ENCODE measurements around the gene F12. TPM values are rescaled to one million over a fixed set of nuclear protein-coding genes. Genes with fewer than 3 reads are reported as not detected.
"Not testable (repeated sequence)": the region's sequence is repeated elsewhere in the genome, so short reads cannot be mapped to it uniquely, and the experiment has no call there.

Gene F12
- total RNA-seq, 1 experiment from 2014 or later: 3.2 TPM

DNA sequence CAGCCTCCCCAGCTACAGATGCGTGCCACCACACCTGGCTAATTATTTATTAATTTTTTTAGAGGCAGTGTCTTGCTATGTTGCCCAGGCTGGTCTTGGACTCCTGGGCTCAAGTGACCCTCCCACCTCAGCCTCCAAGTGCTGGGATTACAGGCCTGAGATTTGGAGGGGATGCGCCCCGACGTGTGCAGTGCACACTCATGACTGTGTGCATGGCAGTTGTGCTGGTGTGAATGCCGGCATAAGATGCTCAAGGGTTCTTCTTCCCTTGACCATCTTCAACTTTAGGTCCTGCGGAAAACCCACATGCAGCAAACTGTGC lies 28.6 kb downstream of the F12 start:
- Histone ChIP-seq H3K4me3 (ENCODE audit: insufficient read depth, low read depth, low read length) (no peak overlapping the region), H3K27me3 (ENCODE audit: control insufficient read depth, insufficient read depth, low read length) (no peaks in the 10 kb centered on the region; the same call in 1 of the 2 replicates), H3K36me3 (replicated peaks; ENCODE audit: control insufficient read depth, insufficient read depth, low read length) (no peaks in the 10 kb centered on the region)
- DNase-seq: no peak

DNA sequence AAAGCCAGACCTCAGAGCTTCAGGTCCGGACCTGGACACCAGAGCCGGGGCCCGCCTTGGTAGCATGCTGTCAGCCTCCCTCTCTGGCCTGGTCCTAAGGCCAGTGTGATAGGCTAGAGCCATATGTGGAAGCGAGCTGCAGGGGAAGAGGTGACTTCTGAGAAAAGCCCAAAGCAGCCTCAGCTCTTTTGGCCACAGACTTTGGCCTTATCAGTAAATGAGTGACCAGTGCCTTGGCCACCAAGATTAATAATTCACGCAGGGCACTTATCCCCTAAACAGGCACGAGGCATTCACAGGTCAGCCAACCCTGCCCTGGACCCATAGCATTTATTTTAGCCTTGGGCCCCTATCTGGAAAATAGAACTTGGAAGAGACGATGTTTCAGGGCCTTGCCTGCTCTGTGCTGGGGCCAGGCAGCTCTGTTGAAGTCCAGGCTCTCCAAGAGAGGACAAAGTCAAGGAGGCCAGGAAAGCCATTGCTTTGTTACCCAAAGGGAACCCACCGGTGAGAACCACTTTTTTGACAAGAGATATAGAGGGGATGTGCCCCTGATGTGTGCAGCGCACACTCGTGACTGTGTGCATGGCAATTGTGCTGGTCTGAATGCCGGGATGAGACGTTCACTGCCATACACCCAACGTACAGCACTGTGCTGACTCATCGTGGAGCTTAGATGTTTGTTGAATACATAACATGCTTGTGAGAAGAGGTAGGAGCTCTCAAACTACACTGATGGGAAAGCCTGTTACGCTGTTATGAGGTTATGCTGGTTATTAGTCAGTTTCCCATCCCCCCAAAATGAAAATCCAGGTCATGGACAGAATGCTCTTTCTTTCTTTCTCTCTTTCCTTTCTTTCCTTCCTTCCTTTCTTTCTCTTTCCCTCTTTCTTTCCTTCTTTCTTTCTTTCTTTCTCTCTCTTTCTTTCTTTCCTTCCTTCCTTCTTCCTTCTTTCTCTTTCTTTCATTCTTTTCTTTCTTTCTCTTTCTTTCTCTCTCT lies 30.2 kb downstream of the F12 start:
- DNase-seq: no peak
- H3K27me3 ChIP-seq (ENCODE audit: control insufficient read depth, insufficient read depth, low read length): no peaks in the 10 kb centered on the region; the same call in 1 of the 2 replicates
- H3K36me3 ChIP-seq (replicated peaks; ENCODE audit: control insufficient read depth, insufficient read depth, low read length): no peaks in the 10 kb centered on the region
- no peak overlapping the region for H3K4me3 ChIP-seq (ENCODE audit: insufficient read depth, low read depth, low read length)

DNA sequence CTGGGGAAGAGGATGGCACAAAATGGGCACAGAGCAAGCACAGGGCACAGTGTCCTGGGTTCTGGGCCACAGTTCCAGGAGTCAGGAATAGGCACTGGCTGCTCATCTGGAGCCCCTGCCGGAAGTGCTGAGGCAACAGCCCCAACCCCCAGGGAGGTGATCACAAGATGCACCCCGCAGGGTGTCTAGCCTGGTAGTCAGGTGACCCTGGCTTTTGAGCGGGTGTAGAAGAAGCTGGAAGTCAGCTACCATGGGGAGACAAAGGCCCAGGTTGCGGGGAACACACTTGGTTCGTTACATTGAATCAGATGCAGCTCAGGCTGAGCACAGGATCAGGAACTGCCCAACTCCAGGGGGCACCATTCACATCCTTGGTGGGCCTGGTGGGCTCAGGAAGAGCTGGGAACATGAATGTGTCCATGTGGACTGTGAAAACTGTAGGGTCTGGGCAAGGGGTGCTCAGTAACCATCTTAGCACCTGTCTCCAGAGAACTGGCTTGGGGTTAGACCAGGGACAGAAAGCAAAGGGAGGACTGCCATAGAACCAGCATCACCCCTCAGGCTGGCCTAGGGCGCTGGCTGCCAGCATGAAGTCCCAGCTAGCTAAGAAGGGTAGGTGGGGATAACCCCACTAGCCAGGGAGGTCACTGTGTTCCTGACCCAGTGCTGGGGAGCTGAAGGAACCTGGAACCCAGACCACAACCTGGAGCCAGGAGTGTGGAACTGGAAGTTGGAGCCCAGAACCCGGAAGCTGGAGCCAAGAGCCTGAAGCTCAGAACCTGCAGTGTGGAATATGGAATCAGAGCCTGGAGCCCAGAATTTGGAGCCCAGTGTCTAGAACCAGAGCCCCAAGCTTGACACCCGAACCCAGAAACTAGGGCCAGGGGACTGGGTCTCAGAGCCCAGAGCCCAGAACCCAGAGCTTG lies 31.2 kb downstream of the F12 start:
- no peak overlapping the region for H3K4me3 ChIP-seq (ENCODE audit: insufficient read depth, low read depth, low read length)
- H3K27me3 ChIP-seq (ENCODE audit: control insufficient read depth, insufficient read depth, low read length): no peaks in the 10 kb centered on the region
- no peak for DNase-seq
- no peaks in the 10 kb centered on the region for H3K36me3 ChIP-seq (replicated peaks; ENCODE audit: control insufficient read depth, insufficient read depth, low read length)

DNA sequence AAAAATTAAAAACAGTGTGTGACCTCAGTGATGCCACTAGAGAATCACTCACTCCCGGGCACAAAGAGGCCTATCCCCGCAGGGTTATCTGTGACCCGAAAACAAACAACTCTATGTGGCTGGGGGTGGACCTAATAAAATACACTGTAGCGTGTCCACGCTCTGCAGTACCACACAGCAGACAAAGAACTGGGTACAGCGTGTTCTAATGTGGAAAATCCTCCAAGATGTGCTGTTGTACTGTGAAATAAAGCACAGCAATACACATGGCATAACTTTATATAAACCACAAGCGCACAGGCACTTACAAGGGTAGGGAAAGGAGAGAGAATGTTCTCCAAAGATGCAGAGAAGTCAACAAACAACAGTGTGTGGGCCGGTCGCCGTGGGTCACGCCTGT lies 33.3 kb downstream of the F12 start:
- Histone ChIP-seq H3K4me3 (ENCODE audit: insufficient read depth, low read depth, low read length) (no peak overlapping the region), H3K27me3 (ENCODE audit: control insufficient read depth, insufficient read depth, low read length) (no peaks in the 10 kb centered on the region), H3K36me3 (replicated peaks; ENCODE audit: control insufficient read depth, insufficient read depth, low read length) (peaks cover 2% of the 10 kb centered on the region; the same call in 1 of the 2 replicates)
- DNase-seq: no peak

DNA sequence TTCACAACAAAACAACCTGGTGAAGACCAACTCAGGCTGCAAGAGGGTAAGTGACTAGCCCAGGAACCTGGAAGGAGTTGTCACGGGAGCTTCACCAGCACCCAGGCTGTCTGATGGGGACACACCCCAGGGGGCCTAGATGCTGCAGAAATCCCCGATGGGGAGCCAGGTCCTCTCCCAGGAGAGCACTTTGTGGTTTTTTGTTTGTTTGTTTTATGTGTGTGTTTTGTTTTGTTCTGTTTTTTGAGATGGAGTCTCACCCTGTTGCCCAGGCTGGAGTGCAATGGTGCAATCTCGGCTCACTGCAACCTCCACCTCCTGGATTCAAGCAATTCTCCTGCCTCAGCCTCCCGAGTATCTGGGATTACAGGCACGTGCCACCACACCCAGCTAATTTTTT lies 33.8 kb downstream of the F12 start:
- H3K4me3 ChIP-seq (ENCODE audit: insufficient read depth, low read depth, low read length); DNase-seq; H3K36me3 ChIP-seq (replicated peaks; ENCODE audit: control insufficient read depth, insufficient read depth, low read length); H3K27me3 ChIP-seq (ENCODE audit: control insufficient read depth, insufficient read depth, low read length): not testable (repeated sequence)

DNA sequence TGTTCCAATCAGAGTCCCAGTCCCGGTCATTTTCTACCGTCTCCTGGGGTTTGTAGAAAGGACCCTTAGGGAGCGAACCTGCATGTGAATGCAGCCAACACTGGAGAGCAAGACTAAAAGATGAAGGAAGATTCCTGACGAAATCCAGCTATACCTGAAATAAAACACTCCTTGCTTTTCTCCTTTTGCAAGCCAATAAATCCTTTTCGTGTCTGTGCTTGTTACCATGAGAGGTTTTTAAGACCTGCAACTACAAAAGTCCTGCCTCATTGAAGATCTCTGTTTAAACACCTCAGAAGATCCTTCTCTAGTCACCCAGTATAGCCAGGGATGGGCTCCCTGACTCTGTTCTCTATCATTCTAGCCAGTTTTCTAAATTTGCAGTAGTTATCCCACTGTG lies 35.2 kb downstream of the F12 start:
- no peak overlapping the region for H3K4me3 ChIP-seq (ENCODE audit: insufficient read depth, low read depth, low read length)
- DNase-seq: no peak
- no peaks in the 10 kb centered on the region for H3K27me3 ChIP-seq (ENCODE audit: control insufficient read depth, insufficient read depth, low read length)
- H3K36me3 ChIP-seq (replicated peaks; ENCODE audit: control insufficient read depth, insufficient read depth, low read length): peaks cover 2% of the 10 kb centered on the region; the same call in 1 of the 2 replicates

DNA sequence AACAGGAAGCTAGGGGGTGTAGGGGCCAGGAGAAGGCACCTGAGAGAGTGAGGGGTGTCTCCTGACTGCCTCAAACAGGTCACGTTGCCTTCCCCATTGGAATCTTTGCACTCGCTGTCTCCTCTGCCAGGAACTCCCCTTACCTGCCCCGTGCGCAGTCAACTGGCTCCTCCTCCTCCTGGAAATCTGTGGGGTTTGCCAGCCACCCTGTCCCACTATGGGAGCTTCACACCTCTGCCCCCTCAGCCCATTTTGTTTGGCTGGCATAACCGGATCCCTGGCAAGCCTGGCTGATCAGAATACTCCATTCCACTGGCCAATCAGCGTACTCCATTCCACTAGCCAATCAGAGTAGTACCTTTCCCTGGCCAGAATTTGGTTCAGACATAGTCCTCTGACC lies 35.6 kb downstream of the F12 start:
- H3K27me3 ChIP-seq (ENCODE audit: control insufficient read depth, insufficient read depth, low read length): no peaks in the 10 kb centered on the region; the same call in 1 of the 2 replicates
- peaks cover 2% of the 10 kb centered on the region; the same call in 1 of the 2 replicates for H3K36me3 ChIP-seq (replicated peaks; ENCODE audit: control insufficient read depth, insufficient read depth, low read length)
- H3K4me3 ChIP-seq (ENCODE audit: insufficient read depth, low read depth, low read length): no peak overlapping the region
- DNase-seq: peak; percentile 74

DNA sequence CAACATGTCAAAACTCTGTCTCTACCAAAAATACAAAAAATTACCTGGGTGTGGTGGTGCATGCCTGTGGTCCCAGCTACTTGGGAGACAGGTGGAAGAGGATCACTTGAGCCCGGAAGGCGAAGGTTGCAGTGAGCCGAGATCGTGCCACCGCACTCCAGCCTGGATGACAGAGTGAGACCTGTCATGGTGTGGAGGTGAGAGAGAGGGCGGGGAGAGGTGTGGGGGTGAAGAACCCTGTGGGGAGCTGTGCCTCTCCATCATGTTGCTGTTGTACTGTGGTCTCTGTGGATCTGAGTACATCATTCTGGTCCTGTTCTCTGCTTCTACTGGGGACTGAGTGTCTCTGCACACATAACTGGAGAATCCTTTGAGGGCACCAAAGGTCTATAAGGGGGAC lies 36.5 kb downstream of the F12 start:
- Histone ChIP-seq H3K4me3 (ENCODE audit: insufficient read depth, low read depth, low read length) (no peak overlapping the region), H3K27me3 (ENCODE audit: control insufficient read depth, insufficient read depth, low read length) (peaks cover 6% of the 10 kb centered on the region), H3K36me3 (replicated peaks; ENCODE audit: control insufficient read depth, insufficient read depth, low read length) (peaks cover 2% of the 10 kb centered on the region)
- no peak for DNase-seq

DNA sequence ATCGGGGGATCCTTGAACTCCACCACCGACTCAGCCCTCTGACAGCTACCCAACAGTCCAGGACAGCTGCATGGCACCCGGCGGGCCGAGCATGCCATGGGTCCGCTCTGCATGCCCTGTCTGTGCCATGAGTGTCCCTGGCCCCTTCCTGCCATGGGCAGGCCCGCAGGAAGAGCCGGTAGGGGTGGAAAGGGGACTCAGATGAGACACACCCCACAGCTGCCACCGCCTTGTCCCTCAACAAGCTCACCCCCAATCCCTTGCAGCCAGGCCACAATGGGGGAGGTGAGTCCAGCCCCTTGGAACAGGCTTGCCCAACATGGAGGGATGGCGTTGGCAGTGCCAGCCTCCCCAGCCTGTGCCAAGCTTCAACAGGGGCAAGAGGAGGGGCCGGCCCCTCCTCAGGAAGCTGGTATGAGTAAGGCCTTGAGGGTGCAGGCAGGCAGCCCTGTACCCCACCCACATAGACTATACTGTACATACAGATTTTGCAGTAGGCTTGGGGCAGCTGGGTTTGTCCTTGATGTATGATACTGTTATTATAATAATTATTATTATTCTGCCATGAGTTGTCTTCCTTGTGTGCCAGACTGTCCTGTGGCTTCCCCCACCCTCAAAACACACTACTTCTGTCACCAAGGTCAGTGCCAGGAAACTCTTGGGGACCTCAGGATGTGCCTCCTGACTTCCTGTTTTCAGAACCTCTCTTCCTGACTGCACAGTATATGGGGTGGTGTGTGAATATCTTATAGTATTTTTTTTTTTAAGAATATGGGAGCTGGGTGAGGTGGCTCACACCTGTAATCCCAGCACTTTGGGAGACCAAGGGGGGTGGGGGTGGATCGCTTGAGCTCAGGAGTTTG lies 37.1 kb downstream of the F12 start:
- H3K4me3 ChIP-seq (ENCODE audit: insufficient read depth, low read depth, low read length): no peak overlapping the region

DNA sequence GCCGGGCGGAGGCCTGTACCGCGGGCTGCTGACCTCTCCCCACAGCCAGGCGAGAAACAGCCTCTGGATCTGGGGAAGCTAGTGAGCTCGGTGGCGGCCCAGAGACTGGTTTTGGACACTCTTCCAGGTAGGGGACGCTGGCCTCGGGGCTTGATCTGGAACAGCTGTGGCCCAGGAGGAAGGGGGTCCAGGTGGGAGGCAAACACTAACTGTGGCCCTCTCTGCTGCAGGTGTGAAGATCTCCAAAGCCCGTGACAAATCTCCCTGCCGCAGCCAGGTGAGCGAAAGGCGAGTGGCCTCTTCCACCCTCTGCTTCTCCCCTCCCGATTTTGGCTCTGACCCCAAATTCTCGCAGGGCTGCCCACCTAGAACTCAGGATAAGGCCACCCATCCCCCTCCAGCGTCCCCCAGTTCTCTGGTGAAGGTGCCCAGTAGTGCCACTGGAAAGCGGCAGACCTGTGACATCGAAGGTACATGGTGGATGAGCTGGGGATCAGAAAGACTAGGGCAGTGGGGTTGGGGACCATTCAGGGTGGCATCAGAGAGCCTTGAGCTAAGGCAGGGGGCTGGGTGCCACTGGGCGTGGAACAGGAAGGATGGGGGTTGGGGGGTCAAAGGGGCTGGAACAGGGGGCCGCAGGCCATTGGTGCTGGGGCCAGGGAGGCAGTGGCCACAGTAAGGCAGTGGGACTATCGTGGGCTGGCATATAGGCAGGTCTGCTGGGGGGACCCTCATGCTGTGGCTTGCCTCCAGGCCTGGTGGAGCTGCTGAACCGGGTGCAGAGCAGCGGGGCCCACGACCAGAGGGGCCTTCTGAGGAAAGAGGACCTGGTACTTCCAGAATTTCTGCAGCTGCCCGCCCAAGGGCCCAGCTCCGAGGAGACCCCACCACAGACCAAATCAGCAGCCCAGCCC lies 38.0 kb downstream of the F12 start:
- peak overlapping the region; percentile 49 for H3K4me3 ChIP-seq (ENCODE audit: insufficient read depth, low read depth, low read length)
- peaks cover 13% of the 10 kb centered on the region for H3K27me3 ChIP-seq (ENCODE audit: control insufficient read depth, insufficient read depth, low read length)
- H3K36me3 ChIP-seq (replicated peaks; ENCODE audit: control insufficient read depth, insufficient read depth, low read length): peaks cover 2% of the 10 kb centered on the region
- DNase-seq: peak; percentile 40

More for the DNA sequence above, 37.1 kb downstream of the F12 start:
- peaks cover 12% of the 10 kb centered on the region for H3K27me3 ChIP-seq (ENCODE audit: control insufficient read depth, insufficient read depth, low read length)
- DNase-seq: peak; percentile 30
- peaks cover 2% of the 10 kb centered on the region for H3K36me3 ChIP-seq (replicated peaks; ENCODE audit: control insufficient read depth, insufficient read depth, low read length)

DNA sequence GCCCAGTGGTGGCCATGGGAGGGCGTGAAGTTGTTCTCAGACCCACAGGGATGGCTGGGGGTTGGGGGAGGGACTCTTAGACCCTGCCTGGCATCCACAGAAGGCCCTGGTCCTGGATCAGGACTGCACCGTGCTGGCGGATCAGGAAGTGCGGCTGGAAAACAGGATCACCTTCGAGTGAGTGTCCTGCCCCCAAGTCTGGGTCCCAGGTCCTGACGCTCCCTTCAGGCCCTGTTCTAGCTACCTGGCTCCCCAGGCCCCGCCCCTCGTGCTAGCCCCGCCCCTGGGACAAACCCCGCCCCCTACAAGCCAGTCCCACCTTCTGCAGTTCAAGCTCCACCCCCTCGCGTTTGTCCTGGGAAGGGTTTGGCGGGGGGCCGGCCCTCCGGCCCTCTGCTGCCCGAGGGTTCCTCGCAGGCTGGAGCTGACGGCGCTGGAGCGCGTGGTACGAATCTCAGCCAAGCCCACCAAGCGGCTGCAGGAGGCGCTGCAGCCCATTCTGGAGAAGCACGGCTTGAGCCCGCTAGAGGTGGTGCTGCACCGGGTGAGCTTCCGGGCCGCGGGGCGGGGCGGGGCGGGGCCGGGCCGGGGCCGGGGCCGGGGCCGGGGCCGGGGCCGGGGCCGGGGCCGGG lies 38.8 kb downstream of the F12 start:
- DNase-seq: peak; percentile 99
- Histone ChIP-seq H3K27me3 (ENCODE audit: control insufficient read depth, insufficient read depth, low read length) (peaks cover 13% of the 10 kb centered on the region), H3K4me3 (ENCODE audit: insufficient read depth, low read depth, low read length) (peak overlapping the region; percentile 49), H3K36me3 (replicated peaks; ENCODE audit: control insufficient read depth, insufficient read depth, low read length) (peaks cover 2% of the 10 kb centered on the region)

DNA sequence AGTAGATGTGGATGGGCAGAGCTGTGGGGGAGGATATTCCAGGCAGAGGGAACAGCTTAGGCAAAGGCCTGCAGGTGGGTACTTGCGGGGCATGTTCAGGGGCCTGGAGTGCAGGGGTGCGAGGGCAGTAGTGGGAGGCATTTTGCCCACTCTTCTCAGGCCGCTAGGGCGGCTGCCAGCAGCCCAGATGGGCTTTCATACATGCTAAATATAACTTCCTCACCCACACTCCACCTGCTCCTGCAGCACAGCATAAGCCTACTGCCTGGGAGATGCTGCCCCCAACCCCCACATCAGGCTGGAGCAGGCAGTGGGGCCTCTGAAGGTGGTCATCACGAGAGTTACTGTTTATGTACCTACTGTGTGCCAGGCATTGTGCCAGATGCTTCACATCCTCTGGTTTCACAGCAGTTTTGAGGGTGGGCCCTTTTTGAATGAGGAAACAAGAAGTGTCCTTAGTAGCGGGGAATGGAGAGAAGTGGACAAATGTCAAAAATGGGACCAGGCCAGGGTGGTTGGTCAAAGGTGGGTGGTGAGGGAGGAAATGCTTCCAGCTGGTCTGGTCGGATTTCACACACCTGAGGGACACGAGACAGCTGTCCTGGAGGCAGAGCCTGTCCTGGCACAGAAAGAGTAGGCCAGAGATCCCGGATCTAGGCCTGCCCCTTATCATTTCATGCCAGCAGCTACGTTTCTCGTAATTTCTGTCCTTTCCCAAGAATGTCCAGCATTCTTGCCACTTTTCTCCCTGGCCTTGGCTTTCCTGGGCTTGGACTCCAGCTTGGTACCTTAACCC lies 39.5 kb downstream of the F12 start:
- H3K4me3 ChIP-seq (ENCODE audit: insufficient read depth, low read depth, low read length): no peak overlapping the region
- peaks cover 13% of the 10 kb centered on the region for H3K27me3 ChIP-seq (ENCODE audit: control insufficient read depth, insufficient read depth, low read length)
- no peak for DNase-seq
- H3K36me3 ChIP-seq (replicated peaks; ENCODE audit: control insufficient read depth, insufficient read depth, low read length): peaks cover 2% of the 10 kb centered on the region

Data from H7 (cell line).